ENCODE data around the gene MYH9. TPM values are rescaled to one million over a fixed set of nuclear protein-coding genes. Genes with fewer than 3 reads are reported as not detected.

MYH9 gene
- polyA plus RNA-seq, 1 of the 3 experiments (the other 2 are of a cell fraction), result 303 TPM

DNA sequence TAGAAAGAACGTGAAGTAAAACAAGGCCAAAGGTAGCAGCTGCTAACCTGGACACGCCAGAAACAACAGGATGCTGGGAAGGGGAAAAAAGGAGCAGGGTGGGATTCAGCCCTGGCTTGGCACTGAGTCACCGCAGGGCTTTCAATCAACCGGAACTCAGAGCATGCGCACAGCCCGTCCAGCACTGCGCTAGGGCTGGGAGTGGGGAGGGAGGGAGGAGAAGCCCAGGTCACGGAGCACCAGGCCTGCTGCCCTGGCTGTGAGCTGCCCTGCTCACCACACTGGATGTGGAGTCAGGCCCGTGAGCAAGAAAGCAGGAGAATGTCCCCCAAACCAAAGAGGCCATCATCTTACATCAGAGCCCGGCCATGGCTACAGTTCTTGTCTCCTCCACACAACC, 83.3 kb downstream of the MYH9 start (continued):
- no peak for TF ChIP-seq REST (IDR thresholded peaks at IDR 0.05; ENCODE audit: low read depth, low read length)

GRCh38 chr22:36303874-36304273, 83.9 kb downstream of the MYH9 start:
- H3K27ac ChIP-seq (ENCODE audit: low read depth in 2 of 2, low read length in 1 of 2), result peak overlapping the region in 1 of 2 experiments; percentile 11; a peak in 1 of 4 replicates
- H3F3A ChIP-seq (replicated peaks; ENCODE audit: insufficient read depth), result peaks cover 66% of the 10 kb centered on the region

DNA sequence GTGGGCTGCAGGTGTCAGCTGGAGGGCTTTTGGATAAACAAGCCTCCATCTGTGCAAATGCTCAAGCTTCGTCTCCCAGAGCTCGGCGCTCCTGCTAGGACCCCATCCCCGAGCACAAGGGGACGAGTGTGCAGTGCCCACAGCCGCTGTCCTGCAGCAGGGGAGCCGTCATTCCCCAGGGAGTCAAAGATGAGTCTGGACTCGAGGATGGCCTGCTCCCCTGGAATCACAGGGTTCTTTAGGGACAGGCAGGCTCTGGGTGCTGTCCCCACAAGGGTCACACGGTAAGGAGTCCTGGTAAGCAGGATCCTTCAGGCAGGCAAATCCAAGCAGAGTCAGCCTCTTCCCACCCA, 84.7 kb downstream of the MYH9 start:
- CTCF ChIA-PET, result interaction anchor here (1.7 to 13.6 kb wide), 5 partner anchors 10 to 167 kb away, joined by 9 to 329 read pairs (median 48); no protein-coding TSS in a partner anchor
- WGBS (ENCODE audit: low lambda C conversion rate), result 94% methylated on average over 6 of the region's 9 CpGs
- no peak overlapping the region for H3K9ac ChIP-seq
- TF ChIP-seq, protein P1, sequence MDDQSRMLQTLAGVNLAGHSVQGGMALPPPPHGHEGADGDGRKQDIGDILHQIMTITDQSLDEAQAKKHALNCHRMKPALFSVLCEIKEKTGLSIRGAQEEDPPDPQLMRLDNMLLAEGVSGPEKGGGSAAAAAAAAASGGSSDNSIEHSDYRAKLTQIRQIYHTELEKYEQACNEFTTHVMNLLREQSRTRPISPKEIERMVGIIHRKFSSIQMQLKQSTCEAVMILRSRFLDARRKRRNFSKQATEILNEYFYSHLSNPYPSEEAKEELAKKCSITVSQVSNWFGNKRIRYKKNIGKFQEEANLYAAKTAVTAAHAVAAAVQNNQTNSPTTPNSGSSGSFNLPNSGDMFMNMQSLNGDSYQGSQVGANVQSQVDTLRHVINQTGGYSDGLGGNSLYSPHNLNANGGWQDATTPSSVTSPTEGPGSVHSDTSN (IDR thresholded peaks at IDR 0.05), result no peak
- TF ChIP-seq TAF1 (IDR thresholded peaks at IDR 0.05; ENCODE audit: borderline replicate concordance, low read depth, low read length) (no peak), POLR2AphosphoS5 (IDR thresholded peaks at IDR 0.05; ENCODE audit: low read depth, low read length) (no peak), EP300 (IDR thresholded peaks at IDR 0.05; ENCODE audit: borderline replicate concordance in 1 of 2, low read depth in 1 of 2, low read length in 1 of 2) (no peak), RXRA (IDR thresholded peaks at IDR 0.05; ENCODE audit: borderline replicate concordance, low read depth) (no peak), NRF1 (IDR thresholded peaks at IDR 0.05; ENCODE audit: low read depth, low read length) (no peak), RFX5 (IDR thresholded peaks at IDR 0.05; ENCODE audit: low read length) (no peak), GATA2 (CRISPR knock-in tag; IDR thresholded peaks at IDR 0.05) (no peak), NFIC (IDR thresholded peaks at IDR 0.05; ENCODE audit: borderline replicate concordance) (no peak), RCOR1 (IDR thresholded peaks at IDR 0.05; ENCODE audit: low read length) (no peak), TCF12 (IDR thresholded peaks at IDR 0.05) (no peak), YY1 (IDR thresholded peaks at IDR 0.05; ENCODE audit: low read depth) (no peak), FOSL2 (IDR thresholded peaks at IDR 0.05; ENCODE audit: borderline replicate concordance, low read depth) (no peak), GABPA (IDR thresholded peaks at IDR 0.05; ENCODE audit: low read depth) (no peak)

More at GRCh38 chr22:36303874-36304273, 83.9 kb downstream of the MYH9 start:
- H3K36me3 ChIP-seq (replicated peaks in 1 of 2; ENCODE audit: control insufficient read depth in 1 of 2, insufficient read depth in 2 of 2, low read length in 1 of 2), result peaks cover 86 to 89% of the 10 kb centered on the region in 2 experiments
- no peak for DNase-seq
- no peak overlapping the region for H3K4me3 ChIP-seq (ENCODE audit: low read depth in 2 of 2, low read length in 1 of 2)
- H3K27me3 ChIP-seq (ENCODE audit: insufficient read depth), result no peaks in the 10 kb centered on the region
- H3K4me1 ChIP-seq (ENCODE audit: control insufficient read depth in 1 of 2, insufficient read depth in 2 of 2, low read depth in 1 of 2, low read length in 1 of 2), result no peaks in the 10 kb centered on the region
- peaks cover 82% of the 10 kb centered on the region for H4K20me1 ChIP-seq (ENCODE audit: insufficient read depth)
- ChIA-PET CTCF (interaction anchor here (0.7 to 13.6 kb wide), 2 partner anchors 166 to 183 kb away, joined by 4 to 329 read pairs; no protein-coding TSS in a partner anchor), POLR2A (no interaction called here)
- no peak for TF ChIP-seq SIN3A (IDR thresholded peaks at IDR 0.05; ENCODE audit: borderline replicate concordance, low read depth, low read length)
- no peak for TF ChIP-seq RAD21 (IDR thresholded peaks at IDR 0.05; ENCODE audit: low read length)
- no peak for TF ChIP-seq ZBTB33 (IDR thresholded peaks at IDR 0.05; ENCODE audit: borderline replicate concordance, low read depth)
- no peak for TF ChIP-seq TAF1 (IDR thresholded peaks at IDR 0.05; ENCODE audit: borderline replicate concordance, low read depth, low read length)
- TF ChIP-seq CHD2 (IDR thresholded peaks at IDR 0.05; ENCODE audit: low read length, partially characterized antibody), result no peak
- no peak for TF ChIP-seq NFIC (IDR thresholded peaks at IDR 0.05; ENCODE audit: borderline replicate concordance)
- TF ChIP-seq EP300 (IDR thresholded peaks at IDR 0.05; ENCODE audit: borderline replicate concordance in 1 of 2, low read depth in 1 of 2, low read length in 1 of 2), result no peak
- TF ChIP-seq NRF1 (IDR thresholded peaks at IDR 0.05; ENCODE audit: low read depth, low read length), result no peak
- H3K9me2 ChIP-seq, result no peaks in the 10 kb centered on the region
- no peak overlapping the region for H3K4me2 ChIP-seq
- no peak overlapping the region for H3K9ac ChIP-seq
- peaks cover 99% of the 10 kb centered on the region for H3K79me2 ChIP-seq (ENCODE audit: insufficient read depth)
- no peak overlapping the region for H2AFZ ChIP-seq (ENCODE audit: low read depth)
- 89% methylated on average over 8 of the region's 13 CpGs for WGBS (ENCODE audit: low lambda C conversion rate)
- no peaks in the 10 kb centered on the region for H3K9me3 ChIP-seq

More for the DNA sequence above, 84.7 kb downstream of the MYH9 start:
- Histone ChIP-seq H3K9me2 (no peaks in the 10 kb centered on the region), H3K4me2 (no peak overlapping the region), H4K20me1 (ENCODE audit: insufficient read depth) (peaks cover 83% of the 10 kb centered on the region), H2AFZ (ENCODE audit: low read depth) (no peak overlapping the region), H3K27me3 (ENCODE audit: insufficient read depth) (no peaks in the 10 kb centered on the region), H3K36me3 (replicated peaks in 1 of 2; ENCODE audit: control insufficient read depth in 1 of 2, insufficient read depth in 2 of 2, low read length in 1 of 2) (peaks cover 86 to 90% of the 10 kb centered on the region in 2 experiments), H3K79me2 (ENCODE audit: insufficient read depth) (peaks cover 99% of the 10 kb centered on the region), H3K27ac (ENCODE audit: low read depth in 2 of 2, low read length in 1 of 2) (no peak overlapping the region), H3K4me3 (ENCODE audit: low read depth in 2 of 2, low read length in 1 of 2) (no peak overlapping the region), H3K4me1 (ENCODE audit: control insufficient read depth in 1 of 2, insufficient read depth in 2 of 2, low read depth in 1 of 2, low read length in 1 of 2) (no peaks in the 10 kb centered on the region), H3F3A (replicated peaks; ENCODE audit: insufficient read depth) (peaks cover 68% of the 10 kb centered on the region), H3K9me3 (no peaks in the 10 kb centered on the region)
- POLR2A ChIA-PET, result no interaction called here
- no peak for DNase-seq

Measured in SK-N-SH (cell line).